Measurements from ENCODE around the gene ZNF853. TPM values are rescaled to one million over a fixed set of nuclear protein-coding genes. Genes with fewer than 3 reads are reported as not detected.

Gene ZNF853
- total and polyA plus RNA-seq, 2 of the 8 experiments (the other 6 are each of a cell fraction or from before 2014, with no cell fraction given), result 4.3 to 5.7 TPM

DNA sequence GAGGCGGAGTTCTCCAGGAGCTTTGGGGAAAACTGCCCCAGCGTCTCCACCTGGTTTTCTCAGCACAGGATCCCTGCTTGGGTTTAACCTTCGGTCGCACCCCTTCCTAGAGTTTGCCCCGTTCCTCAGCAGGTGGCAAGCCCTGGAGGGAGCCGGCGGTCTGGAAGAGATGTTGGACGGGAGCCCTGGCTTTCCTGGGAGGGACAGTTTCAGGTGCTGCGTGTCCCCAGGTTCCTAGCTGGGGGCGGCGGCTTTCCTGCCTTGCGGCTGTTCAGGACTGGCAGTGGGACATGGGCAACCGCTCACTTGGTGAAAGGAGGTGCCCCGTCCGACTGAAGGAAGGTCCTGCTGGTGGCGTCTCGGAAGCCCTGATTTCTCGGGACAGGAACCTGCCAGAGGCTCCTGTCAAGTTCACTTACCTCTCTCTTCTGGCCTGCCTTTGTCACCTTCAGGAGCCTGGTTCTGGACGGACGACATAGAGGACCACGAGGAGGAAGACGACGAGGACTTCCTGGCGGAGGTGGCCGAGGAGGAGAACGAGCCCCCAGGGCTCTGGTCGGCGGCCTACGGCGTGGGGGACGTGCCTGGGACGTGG, 36.5 kb downstream of the ZNF853 start (continued):
- TF ChIP-seq TCF12 (IDR thresholded peaks at IDR 0.05; ENCODE audit: low read depth, low read length), result no peak
- no peak for TF ChIP-seq FOSL1 (IDR thresholded peaks at IDR 0.05; ENCODE audit: insufficient read depth, low read depth, low read length)
